Kidney capillary endothelial cell (primary cell): ENCODE results near the gene SPON1.

Experiments
- DNase-seq: peaks from one replicate; pipeline ENCODE4 v3.0.0-alpha.2; 2018; ENCODE audit warnings: low spot score

SPON1 gene

GRCh38 chr11:13944016-13944415 is 18.5 kb upstream of the SPON1 start:
- DNase-seq, result no peak

GRCh38 chr11:13944911-13945425 is 17.6 kb upstream of the SPON1 start:
- DNase-seq, result no peak

DNA sequence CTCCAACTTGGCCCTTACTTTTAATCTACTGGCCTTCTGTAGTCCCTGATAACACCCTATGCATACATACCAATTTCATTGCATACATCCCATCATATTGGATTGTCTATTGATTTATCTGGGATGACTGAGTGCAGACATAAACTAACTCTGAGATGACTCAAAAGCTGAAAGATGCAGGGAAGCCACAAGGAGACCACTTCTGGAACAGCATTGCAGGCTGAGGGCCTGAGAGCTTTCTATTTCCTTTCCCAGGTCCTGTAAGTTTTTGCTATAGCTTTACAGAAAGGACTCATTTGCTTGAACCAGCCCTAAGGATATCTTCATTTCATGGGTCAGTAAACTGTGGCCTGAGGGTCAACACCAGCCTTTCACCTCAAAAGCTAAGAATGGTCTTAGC is 15.1 kb upstream of the SPON1 start:
- DNase-seq, result no peak

- DNase-seq, result no peak
These were observed 12.6 kb upstream of the SPON1 start for GRCh38 chr11:13949876-13950275.

DNA sequence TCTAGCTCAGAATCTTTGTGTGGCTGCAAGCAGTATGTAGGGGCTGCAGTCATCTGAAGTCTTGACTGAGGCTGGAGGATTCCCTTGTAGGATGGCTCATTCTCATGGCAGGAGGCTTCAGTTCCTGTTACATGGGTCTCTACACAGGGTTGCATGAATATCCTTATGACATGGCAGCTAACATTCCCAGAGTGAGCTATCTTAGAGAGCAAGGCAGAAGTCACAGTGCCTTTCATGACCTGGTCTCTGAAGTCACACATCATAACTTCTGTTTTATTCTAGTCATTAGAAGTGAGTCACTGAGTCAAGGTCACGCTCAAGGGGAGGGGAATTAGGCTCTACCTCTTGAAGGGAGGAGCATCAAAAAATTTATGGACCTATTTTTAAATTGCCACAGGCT is 10.3 kb upstream of the SPON1 start:
- no peak for DNase-seq

GRCh38 chr11:13952668-13953067 is 9.9 kb upstream of the SPON1 start:
- no peak for DNase-seq

DNA sequence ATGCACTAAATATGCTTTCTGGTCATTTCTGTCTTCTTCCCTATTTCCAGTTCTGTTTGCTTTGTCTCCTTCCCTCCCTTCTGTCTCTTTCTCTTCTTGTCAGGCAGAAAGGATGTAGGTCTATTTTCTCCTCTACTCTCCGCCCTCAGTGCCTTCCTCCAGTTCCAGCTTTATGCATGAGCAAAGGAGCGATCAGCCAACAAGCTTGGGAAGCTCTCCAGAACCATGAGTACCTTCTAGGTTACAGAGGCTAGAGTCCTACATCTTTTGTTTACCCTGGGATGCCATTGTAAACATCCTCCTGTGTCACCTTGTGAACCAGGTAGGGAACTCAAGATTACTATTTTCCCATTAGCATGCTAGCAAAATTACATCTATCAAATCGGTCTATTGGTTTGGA is 7.9 kb upstream of the SPON1 start:
- DNase-seq, result no peak

GRCh38 chr11:13955971-13956421 is 6.5 kb upstream of the SPON1 start:
- peak; percentile 52 for DNase-seq

GRCh38 chr11:13956988-13957387 is 5.5 kb upstream of the SPON1 start:
- DNase-seq, result no peak

GRCh38 chr11:13958641-13959400 is 3.7 kb upstream of the SPON1 start:
- DNase-seq, result no peak

DNA sequence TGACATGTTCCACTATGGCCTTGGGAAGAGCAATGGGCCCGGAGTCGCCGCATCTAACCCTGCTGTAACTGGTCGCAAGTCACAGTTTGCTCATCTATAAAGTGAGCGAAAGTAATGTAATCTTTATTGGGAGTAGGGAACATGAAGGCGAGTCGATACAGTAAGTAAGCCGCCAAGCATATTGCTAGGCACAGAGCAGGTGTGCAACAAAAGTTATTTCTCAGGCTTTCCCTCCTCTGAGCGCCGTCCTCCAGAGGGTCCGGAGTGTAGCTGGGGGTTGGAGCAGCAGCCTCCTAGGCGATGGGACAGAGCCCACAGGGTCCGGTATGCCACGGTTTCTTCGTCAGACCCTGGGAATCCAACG is 343 bp upstream of the SPON1 start:
- DNase-seq, result no peak

DNA sequence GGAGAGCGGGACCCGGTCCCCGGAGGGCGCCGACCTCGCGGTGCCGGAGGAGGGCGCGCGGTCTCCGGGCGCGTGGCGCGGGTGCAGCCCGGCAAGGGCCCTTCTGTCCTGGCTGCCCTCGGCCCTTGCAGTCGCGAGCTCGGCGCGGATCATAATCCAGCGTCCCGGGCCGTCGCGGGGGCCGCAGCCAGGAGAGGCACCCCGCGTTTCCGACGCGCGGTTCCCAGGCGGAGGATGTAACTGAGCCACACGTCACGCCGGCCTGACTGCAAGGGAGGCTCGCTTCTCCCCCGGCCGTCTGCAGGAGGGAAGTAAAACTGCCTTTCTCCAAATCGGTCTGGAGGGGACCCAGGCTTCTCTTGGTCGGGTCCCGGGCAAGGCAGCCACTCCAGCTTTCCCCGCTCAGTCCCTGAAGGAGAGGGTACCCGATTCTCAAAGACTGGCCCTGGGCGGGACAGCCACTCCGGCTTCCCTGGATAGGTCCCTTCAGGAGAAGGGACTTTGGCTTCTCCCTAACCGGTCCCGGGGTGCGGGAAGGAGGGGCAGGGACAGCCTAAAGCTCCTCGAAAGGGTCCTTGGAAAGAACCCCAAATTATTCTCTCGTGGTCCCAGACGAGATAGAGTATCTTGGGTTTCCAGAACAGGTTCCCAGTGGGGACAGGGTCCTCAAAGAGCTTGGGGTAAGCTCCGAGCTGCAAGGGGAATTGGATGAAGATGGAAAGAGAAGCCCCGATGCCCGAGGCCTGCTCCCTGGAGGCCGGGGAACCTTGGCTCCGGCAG is 836 bp downstream of the SPON1 start:
- DNase-seq, result no peak

DNA sequence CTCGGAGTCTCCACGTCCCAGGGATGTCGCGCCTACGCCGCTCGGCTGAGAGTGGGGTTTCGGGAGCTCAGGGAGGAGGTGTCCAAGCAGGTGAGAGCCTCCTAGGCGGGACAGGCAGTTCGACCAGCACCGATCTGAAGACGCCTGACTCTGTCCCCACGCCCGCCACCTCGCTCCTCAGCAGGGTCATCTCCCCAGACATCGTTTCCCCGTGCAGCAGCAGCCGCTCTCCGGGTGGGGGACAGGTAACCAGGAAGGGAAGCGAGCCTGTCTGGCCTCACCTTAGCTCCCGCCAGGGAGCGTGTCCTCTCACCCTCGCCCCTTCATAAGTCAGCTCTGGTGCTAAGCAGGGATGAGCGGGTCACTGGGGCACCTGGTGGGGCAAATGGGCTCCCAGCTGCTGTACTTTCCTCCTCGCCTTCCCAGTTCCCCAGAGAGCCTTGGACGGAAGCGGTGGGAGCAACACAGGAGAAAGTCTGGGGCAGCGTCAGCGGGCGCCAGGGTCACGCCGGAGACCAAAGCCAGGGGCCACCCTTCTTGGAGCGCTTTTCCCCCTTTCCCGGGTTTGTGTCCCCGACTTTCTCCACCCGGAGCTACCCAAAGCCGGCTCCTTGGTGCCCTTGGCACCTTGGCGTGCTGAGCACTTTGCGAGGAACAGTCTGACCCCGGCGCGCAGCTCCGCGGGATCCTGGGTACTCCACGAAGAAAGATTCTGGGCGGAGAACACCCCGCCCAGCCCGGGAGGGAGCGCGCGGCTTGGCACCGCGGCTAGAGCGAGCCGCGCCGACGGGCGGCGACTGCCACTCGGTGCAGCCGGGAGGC is 1.6 kb downstream of the SPON1 start:
- DNase-seq, result no peak

DNA sequence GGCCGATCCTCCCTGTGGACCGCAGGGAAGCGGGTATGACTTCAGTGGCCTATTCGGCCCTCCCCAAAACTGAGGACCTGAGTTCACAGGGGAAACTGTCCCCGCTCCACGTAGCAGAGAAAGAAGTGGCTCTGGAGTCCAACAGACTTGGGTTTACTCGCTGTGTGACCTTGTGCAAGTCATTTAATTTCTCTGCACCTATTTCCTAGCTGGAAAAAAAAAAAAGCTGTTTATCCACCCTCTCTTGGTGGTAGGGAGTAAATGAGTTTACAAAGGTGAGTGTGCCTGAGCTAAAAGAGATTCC is 2.2 kb downstream of the SPON1 start:
- DNase-seq, result no peak

DNA sequence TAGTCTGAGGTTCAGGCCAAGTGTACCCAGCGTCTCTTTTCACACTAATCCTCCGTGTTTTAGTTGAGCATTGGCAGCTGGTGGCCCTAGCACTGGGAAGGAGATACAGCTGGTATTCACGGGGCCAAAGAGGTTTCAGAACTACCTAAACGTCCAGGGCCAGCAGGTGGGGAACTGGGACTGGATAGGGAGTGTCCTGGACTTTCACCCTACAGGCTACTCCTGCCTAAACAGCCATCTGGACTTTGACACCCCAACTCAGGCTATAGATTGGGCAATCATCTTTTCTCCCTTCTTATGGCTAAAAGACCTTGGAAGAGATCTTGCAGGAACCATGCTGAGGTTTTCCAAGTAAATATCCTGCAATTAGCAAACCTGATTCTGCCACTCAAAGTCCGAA is 2.8 kb downstream of the SPON1 start:
- DNase-seq, result no peak

- no peak for DNase-seq
These were observed 3.5 kb downstream of the SPON1 start for GRCh38 chr11:13966013-13966412.

GRCh38 chr11:13966486-13966885 is 4.0 kb downstream of the SPON1 start:
- no peak for DNase-seq

DNA sequence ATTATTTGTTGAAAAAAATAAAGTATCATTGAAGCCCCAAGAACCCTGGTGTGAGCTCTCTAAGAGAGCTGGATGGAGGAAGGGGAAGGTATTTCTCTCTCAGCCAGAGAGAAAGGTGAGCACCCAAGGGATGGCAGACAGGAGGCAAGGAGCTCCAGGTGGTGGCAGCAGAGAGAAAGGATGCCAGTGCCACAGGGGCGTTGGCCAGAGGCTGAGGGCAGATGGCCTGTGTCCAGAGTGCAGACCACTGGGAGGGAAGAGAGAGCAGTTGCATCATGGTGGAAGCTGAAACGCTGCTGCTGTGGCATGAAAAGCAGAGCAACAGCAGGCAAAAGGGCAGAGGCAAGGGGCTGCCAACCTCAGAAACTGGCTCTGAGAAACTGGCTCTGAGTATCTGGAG is 8.5 kb downstream of the SPON1 start:
- no peak for DNase-seq

DNA sequence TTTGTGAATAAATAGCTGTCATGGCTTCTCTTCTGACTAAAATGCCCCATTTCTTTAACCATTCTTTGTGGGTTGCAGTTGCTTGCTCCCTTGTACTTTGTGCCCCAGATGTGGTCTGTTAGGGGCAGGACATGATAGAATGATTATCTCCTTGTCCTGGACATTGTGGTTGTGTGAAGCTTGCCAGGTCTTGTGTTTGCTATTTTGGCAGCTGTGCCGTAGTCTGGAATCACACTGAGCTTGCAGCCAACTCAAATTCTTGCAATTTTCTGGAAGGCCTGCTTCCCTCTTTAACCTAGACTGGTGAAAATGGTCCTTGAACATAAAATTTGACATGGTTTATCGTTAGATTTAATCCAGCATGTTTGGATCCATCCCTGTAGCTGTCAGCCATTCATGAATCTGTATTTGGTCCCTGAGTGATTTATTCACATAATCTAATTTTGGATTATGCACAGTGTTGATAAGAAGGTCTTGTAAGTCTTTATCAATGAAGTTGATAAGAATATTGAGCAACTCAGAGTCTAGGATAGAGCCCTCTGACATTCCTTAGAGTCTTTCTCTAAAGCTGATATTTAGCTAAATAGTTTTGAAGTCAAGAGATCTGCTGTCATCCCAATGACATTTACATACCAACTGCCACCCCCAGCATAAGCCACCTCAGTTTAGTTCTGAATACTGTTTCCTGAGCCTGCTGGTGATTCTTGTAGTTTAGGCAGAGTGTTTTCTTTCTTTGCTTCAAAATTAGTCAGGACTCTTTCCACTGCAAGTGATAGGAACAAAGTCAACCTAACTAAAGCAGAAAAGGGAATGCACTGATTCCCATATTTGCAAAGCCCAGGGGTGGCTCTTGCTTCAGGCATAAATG is 9.8 kb downstream of the SPON1 start:
- no peak for DNase-seq

GRCh38 chr11:13972944-13973343 is 10.4 kb downstream of the SPON1 start:
- DNase-seq, result no peak

GRCh38 chr11:13974631-13975030 is 12.1 kb downstream of the SPON1 start:
- DNase-seq, result no peak
